Astrocyte (in vitro differentiated cells and primary cell): ENCODE results near the gene METTL26.

ENCODE experiments used
- EZH2 ChIP-seq: IDR thresholded peaks from 2 replicates; pipeline ENCODE4 v1.6.1; 2012; ENCODE audit warnings: mild to moderate bottlenecking, low read length, inconsistent platforms; ENCODE audit not compliant: insufficient read depth
- TF ChIP-seq, protein P1 (sequence below): IDR thresholded peaks from 2 replicates; pipeline ENCODE4 v1.5.1; 2011; ENCODE audit warnings: low read depth, mild to moderate bottlenecking, inconsistent platforms, low read length, moderate library complexity; ENCODE audit not compliant: insufficient read depth

- TF ChIP-seq EZH2 = no peak
- TF ChIP-seq, protein P1, sequence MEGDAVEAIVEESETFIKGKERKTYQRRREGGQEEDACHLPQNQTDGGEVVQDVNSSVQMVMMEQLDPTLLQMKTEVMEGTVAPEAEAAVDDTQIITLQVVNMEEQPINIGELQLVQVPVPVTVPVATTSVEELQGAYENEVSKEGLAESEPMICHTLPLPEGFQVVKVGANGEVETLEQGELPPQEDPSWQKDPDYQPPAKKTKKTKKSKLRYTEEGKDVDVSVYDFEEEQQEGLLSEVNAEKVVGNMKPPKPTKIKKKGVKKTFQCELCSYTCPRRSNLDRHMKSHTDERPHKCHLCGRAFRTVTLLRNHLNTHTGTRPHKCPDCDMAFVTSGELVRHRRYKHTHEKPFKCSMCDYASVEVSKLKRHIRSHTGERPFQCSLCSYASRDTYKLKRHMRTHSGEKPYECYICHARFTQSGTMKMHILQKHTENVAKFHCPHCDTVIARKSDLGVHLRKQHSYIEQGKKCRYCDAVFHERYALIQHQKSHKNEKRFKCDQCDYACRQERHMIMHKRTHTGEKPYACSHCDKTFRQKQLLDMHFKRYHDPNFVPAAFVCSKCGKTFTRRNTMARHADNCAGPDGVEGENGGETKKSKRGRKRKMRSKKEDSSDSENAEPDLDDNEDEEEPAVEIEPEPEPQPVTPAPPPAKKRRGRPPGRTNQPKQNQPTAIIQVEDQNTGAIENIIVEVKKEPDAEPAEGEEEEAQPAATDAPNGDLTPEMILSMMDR = no peak
Measured at GRCh38 chr16:684071-684794, 48.1 kb upstream of the METTL26 start, which contains the start of gene JMJD8.
